GM12801 (cell line): Measurements from ENCODE around the gene NTSR1.

Experiments
- TF ChIP-seq, protein P1 (sequence below): IDR thresholded peaks from one replicate; pipeline ENCODE4 v1.5.1; 2011; ENCODE audit warnings: control low read depth; ENCODE audit not compliant: insufficient read length; ENCODE audit errors: extremely low read depth

The NTSR1 gene

DNA sequence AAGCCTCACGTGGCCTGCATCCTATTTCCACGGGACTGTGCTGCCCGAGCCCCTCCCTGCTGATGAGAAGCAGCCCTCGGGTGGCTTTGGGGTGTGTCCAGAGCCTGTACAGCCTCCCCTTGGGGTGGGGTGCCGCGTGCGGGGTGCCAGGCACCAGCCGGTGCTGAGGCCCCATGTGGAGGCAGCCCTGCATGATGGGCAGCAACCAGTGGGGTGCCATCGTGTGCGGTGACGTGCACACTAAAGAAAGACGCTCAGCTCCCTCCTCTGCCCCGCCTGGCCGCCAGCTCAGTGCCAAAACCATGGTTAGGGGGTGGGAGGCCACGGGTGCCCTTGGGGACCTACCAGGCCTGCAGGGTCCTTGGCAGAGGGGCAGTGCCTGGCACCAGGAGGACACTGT, 26.2 kb downstream of the NTSR1 start:
- TF ChIP-seq, protein P1, sequence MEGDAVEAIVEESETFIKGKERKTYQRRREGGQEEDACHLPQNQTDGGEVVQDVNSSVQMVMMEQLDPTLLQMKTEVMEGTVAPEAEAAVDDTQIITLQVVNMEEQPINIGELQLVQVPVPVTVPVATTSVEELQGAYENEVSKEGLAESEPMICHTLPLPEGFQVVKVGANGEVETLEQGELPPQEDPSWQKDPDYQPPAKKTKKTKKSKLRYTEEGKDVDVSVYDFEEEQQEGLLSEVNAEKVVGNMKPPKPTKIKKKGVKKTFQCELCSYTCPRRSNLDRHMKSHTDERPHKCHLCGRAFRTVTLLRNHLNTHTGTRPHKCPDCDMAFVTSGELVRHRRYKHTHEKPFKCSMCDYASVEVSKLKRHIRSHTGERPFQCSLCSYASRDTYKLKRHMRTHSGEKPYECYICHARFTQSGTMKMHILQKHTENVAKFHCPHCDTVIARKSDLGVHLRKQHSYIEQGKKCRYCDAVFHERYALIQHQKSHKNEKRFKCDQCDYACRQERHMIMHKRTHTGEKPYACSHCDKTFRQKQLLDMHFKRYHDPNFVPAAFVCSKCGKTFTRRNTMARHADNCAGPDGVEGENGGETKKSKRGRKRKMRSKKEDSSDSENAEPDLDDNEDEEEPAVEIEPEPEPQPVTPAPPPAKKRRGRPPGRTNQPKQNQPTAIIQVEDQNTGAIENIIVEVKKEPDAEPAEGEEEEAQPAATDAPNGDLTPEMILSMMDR = no peak

DNA sequence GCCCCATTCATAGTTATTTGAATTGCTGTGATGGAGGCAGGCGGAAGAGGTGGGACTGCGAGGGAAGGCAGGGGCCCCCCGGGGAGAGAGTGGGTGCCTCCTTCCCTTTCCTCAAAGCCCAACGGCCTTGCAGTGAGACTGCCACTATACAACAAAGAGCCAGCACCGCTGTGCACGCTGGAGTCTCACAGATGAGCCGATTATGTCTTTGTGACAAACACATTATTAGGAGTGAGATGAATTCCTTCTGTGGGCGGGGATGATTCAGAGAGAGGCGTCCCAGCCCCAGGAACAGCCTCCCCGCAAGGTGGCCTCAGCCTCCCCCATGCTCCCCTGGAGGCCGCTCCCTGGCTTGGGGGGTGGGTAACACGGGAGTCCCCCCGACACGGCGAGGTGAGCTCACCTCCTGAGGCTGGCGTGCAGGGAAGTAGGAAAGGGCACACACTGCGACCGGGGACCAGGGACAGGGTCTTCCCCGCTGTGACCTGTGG, 26.7 kb downstream of the NTSR1 start:
- TF ChIP-seq, protein P1 = no peak

DNA sequence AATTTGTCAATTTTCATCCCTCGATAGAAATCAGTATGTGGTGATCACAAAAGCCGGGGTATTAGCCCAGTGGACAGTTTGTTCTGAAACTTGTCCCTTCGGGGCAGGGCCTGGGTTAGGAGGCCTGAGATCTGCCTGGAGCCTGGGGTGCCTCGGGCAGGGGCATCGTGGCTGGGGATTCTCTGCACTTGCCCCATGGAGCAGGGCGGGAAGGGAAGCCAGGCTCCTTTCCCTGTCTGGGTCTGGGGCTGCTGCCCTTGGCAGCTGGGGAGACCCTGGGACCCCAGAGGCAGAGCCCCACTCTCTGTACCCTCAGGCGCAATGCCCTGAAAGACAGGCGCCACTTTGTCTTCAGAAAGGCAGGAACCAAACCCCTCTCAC, 27.4 kb downstream of the NTSR1 start:
- TF ChIP-seq, protein P1 = no peak

DNA sequence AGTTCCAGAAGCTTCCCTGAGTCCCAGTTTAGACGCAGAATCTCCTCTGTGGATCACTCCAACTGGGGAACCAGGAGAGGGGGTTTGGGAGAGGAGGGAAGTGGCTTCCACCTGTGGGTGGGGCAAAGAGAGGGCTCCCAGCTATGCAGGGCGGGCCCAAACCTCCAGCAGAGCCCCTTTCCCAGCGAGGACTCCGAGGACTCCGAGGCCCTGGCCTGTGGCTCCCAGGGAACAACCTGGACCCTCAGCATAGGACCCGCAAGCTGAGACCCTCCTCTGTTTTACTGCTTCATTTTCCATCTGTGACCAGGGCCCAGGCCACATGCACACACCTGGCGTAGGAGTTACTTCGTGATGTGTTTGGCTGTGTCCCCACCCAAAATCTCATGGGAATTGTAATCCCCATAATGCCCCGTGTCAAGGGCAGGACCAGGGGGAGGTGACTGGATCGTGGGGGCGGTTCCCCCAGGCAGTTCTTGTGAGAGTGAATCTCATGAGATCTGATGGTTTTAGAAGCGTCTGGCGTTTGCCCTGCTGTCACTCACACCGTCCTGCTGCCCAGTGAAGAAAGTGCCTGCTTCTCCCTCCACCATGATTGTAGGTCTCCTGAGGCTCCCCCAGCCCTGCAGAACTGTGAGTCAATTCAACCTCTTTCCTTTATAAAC, 27.9 kb downstream of the NTSR1 start:
- TF ChIP-seq, protein P1 = no peak

DNA sequence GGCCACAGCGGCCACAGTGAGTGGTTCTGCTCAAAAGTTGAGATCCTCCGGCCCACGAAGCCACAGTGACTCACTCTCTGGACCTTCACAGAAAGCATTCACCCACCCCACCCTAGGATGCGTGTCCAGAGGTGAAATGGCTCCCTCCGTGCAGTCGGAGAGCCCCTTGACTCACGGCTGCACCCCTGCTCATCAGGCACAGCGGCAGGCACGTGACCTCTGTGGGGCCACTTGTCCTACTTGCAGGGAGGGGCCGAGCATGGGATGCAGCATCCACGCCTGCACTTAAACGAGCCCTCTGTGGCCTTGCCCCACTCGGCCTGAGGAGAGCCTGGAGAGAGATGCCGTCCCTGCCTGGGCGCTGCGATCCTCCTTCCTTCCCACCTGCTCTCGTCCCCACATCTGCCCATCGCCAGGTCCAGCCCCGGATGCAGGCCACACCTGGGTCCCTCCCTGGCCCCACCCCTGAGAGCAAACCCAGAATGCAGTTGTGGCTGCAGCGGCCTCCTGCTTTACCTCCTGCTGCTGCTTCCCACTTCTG, 28.7 kb downstream of the NTSR1 start:
- TF ChIP-seq, protein P1 = no peak

DNA sequence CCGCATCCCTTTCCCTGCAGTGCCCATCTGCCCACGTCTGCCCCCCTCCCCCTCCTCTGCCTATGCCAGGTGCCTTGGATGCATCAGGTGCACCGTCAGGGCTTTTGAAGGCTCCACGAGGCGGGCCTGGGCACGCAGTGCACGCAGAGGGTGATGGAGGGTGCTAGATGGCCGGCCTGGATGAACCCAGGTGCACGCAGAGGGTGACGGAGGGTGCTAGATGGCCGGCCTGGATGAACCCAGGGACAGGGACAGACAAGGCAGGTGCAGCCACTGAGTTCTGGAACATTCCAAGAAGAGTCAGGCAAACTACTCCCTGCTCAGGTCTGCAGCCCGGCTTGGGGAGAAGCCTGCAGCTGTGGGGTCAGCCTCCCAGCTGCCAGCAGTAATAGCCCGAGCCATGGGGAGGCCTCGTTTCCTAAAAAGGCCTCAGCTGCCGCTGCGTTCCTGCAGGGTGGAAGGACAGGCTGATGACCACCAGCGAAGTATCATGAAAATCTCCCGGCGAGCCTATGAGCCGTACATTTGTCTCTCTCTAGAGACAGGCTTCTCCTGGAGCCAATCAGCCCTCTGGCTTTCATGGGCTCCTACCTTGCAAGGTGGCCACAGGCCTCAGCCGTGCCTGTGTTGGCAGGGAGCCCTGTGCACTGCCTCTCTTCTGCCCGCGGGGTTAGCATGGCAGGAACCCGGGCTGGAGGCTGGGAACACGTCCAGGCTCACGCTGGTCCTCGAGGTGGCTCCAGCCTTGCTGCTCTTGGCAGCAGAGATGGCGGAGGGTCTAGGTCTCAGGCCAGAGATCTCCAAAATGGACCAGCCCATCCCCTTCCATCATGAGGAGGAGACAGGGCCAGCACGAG, 29.6 kb downstream of the NTSR1 start:
- TF ChIP-seq, protein P1 = no peak

DNA sequence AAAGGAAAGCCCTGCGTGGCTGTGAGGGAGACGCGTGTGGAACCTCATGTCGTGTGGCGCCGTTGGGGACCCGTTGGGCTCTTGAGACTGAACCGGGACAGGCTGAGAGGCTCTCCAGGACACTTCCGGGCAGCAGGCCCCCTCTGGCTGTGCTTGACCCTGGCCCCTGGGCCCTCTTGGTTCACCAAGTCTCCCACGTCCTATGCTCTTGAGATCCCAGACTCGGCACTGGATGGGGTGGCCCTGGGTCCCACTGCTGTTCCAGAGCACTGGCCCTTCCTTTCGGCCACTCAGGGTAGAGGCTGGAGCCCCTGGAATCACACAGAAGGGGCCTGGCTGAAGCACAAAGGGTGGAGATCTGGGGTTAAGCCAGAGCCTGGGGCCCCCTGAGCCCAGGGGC, 30.4 kb downstream of the NTSR1 start:
- TF ChIP-seq, protein P1 = no peak
